WTC11 (cell line): ENCODE results near the gene PPM1E.

ENCODE experiments used
- CTCF ChIP-seq: fragments of 200-600 bp; IDR thresholded peaks from 2 replicates; pipeline ENCODE4 v1.8.0; 2022; ENCODE audit warnings: antibody characterized with exemption
- ETV6 ChIP-seq: sonication (generic); formaldehyde crosslinking; IDR thresholded peaks from 2 replicates; pipeline ENCODE4 v1.8.1; 2022; ENCODE audit warnings: mild to moderate bottlenecking, missing genetic modification reagents
- JUN ChIP-seq: sonication (generic); formaldehyde crosslinking; IDR thresholded peaks from 2 replicates; pipeline ENCODE4 v1.8.0; 2023; ENCODE audit warnings: mild to moderate bottlenecking, missing genetic modification reagents
- PREB ChIP-seq: sonication (generic); formaldehyde crosslinking; IDR thresholded peaks from 2 replicates; pipeline ENCODE4 v1.8.1; 2022; ENCODE audit warnings: mild to moderate bottlenecking, missing genetic modification reagents, moderate library complexity, borderline replicate concordance
- TF ChIP-seq, protein P1 (sequence below): sonication (generic); formaldehyde crosslinking; IDR thresholded peaks from 2 replicates; pipeline ENCODE4 v1.8.0; 2022; ENCODE audit warnings: mild to moderate bottlenecking, missing genetic modification reagents

DNA sequence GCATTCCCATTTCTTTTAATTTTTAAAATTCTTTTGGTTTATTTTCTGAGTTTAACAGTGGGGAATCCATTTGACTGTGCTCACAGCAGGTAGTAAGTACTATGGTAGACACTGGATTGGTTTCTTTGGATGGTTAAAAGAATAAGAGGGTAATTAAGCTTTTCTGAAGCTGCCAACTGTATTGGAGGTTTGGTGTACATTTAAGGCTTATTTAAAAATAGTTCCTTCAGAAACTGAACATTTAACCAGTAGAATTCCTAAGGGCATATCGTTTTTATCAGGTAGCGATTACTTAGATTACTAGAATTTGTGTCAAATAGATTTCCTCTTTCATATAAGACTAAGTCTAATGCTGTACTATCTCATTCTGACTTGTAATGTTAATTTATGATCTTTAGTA lies 162.4 kb downstream of the PPM1E start:
- TF ChIP-seq CTCF (no peak), JUN (CRISPR knock-in tag) (no peak), PREB (CRISPR knock-in tag) (no peak), ETV6 (CRISPR knock-in tag) (no peak)
- TF ChIP-seq, protein P1, sequence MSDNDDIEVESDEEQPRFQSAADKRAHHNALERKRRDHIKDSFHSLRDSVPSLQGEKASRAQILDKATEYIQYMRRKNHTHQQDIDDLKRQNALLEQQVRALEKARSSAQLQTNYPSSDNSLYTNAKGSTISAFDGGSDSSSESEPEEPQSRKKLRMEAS, result no peak
